HepG2 (cell line): Measurements from ENCODE around the gene LYRM1. TPM values are rescaled to one million over a fixed set of nuclear protein-coding genes. Genes with fewer than 3 reads are reported as not detected.

ENCODE experiments used
- ATAC-seq: fragments of 200-7000 bp; cut with Tn5 transposase; 3 replicates; pipeline ENCODE4 v1.9.1; 2020; ENCODE audit warnings: mild to moderate bottlenecking, moderate library complexity
- BruUV-seq: library from RNA; stranded (reverse); fragments of 400-500 nt; replicated peaks from 2 replicates; lab custom pipeline; 2021; lab: Mats Ljungman, UMichigan
- CTCF ChIA-PET: fragments of 300-600 bp; formaldehyde crosslinking; extraction: SDS; loops from one replicate; lab custom pipeline; 2021; ENCODE audit warnings: low total read pairs, inconsistent platforms, low intra/inter-chr PET ratio; lab: Yijun Ruan, JAX
- POLR2A ChIA-PET: fragments of 350-600 bp; sonication (Branson Sonifier 250); formaldehyde crosslinking; loops from one replicate; lab custom pipeline; 2020; ENCODE audit warnings: antibody characterized with exemption, inconsistent platforms; lab: Yijun Ruan, JAX
- DNase-seq: peaks from one replicate; pipeline ENCODE4 v3.0.0-alpha.2; 2015; ENCODE audit warnings: low spot score
- FAIRE-seq: peaks from 3 replicates; lab custom pipeline; 2011; peaks lifted over from hg19 to GRCh38; lab: Jason Lieb, UNC
- H2AFZ ChIP-seq: one replicate; pipeline ENCODE4 v1.6.1; 2011; ENCODE audit warnings: low read length, inconsistent platforms
- H3K27ac ChIP-seq: fragments of 300-600 bp; 3 replicates; pipeline ENCODE4 v1.8.0; 2011; ENCODE audit warnings: mixed run types, mild to moderate bottlenecking, mixed read lengths, low read length, inconsistent platforms; ENCODE audit not compliant: insufficient read depth; ENCODE audit errors: extremely low read length
- H3K27me3 ChIP-seq, 2 experiments: fragments of 200-600 bp in 1 of 2; 2 replicates in 1 of 2; 3 replicates in 1 of 2; pipeline versions ENCODE4 v1.6.0 to v1.8.0; 2011; ENCODE audit warnings: low read length in 2 of 2, mild to moderate bottlenecking in 2 of 2, moderate library complexity in 2 of 2, inconsistent platforms in 1 of 2; ENCODE audit not compliant: insufficient read depth in 2 of 2, control insufficient read depth in 1 of 2
- H3K36me3 ChIP-seq, 2 experiments: fragments of 200-600 bp in 1 of 2; replicated peaks in 1 of 2; 2 replicates in 1 of 2; 3 replicates in 1 of 2; pipeline versions ENCODE4 v1.5.1 to v1.8.0; 2011; ENCODE audit warnings: low read length in 2 of 2, inconsistent platforms in 1 of 2; ENCODE audit not compliant: insufficient read depth in 2 of 2, control insufficient read depth in 1 of 2
- H3K4me1 ChIP-seq: 2 replicates; pipeline ENCODE4 v1.5.1; 2012; ENCODE audit warnings: low read length, inconsistent platforms; ENCODE audit not compliant: insufficient read depth
- H3K4me2 ChIP-seq: 2 replicates; pipeline ENCODE4 v1.6.0; 2011; ENCODE audit warnings: low read depth, low read length, inconsistent platforms
- H3K4me3 ChIP-seq, 3 experiments: fragments of 200-600 bp in 1 of 3; sonication (generic), shearing (Covaris generic) in 1 of 3; replicated peaks in 1 of 3; 2 replicates each; pipeline ENCODE4 v1.5.1; 2011 to 2016; ENCODE audit warnings: low read length in 3 of 3, inconsistent platforms in 2 of 3, low read depth in 2 of 3, mild to moderate bottlenecking in 2 of 3, control low read depth in 1 of 3, mixed read lengths in 1 of 3; ENCODE audit not compliant: insufficient read depth in 1 of 3
- H3K79me2 ChIP-seq: one replicate; pipeline ENCODE4 v1.6.1; 2011; ENCODE audit warnings: low read length, inconsistent platforms; ENCODE audit not compliant: insufficient read depth
- H3K9ac ChIP-seq: 2 replicates; pipeline ENCODE4 v1.6.0; 2011; ENCODE audit warnings: mild to moderate bottlenecking, low read depth, low read length, inconsistent platforms; ENCODE audit not compliant: insufficient read depth
- H3K9me3 ChIP-seq: 2 replicates; pipeline ENCODE4 v1.5.1; 2012; ENCODE audit warnings: mild to moderate bottlenecking, low read length
- H4K20me1 ChIP-seq: 2 replicates; pipeline ENCODE4 v1.6.0; 2011; ENCODE audit warnings: inconsistent platforms, mild to moderate bottlenecking, low read length, moderate library complexity; ENCODE audit not compliant: insufficient read depth
- CBFB ChIP-seq: sonication (generic); formaldehyde crosslinking; IDR thresholded peaks from 2 replicates; pipeline ENCODE4 v1.4.0; 2020; ENCODE audit warnings: missing genetic modification reagents
- CERS6 ChIP-seq: sonication (generic); formaldehyde crosslinking; IDR thresholded peaks from 2 replicates; pipeline ENCODE4 v1.5.0; 2020; ENCODE audit warnings: missing genetic modification reagents
- CREB1 ChIP-seq, 2 experiments: fragments of 450-650 bp in 1 of 2; IDR thresholded peaks; 2 replicates each; pipeline ENCODE4 v1.6.1; 2016 to 2017; ENCODE audit warnings: control low read depth in 1 of 2, mild to moderate bottlenecking in 1 of 2, missing compliant biosample characterization in 1 of 2, missing genetic modification characterization in 1 of 2
- EP300 ChIP-seq, 3 experiments: sonication (generic) in 1 of 3; formaldehyde crosslinking in 1 of 3; IDR thresholded peaks; 2 replicates each; pipeline versions ENCODE4 v1.5.1 to v1.6.1; 2011 to 2020; ENCODE audit warnings: low read depth in 2 of 3, low read length in 2 of 3, borderline replicate concordance in 1 of 3, improper control_type of control experiment in 1 of 3, mild to moderate bottlenecking in 1 of 3, missing genetic modification reagents in 1 of 3, moderate library complexity in 1 of 3
- FOSL2 ChIP-seq: sonication (generic); formaldehyde crosslinking; IDR thresholded peaks from 2 replicates; pipeline ENCODE4 v1.4.0; 2020; ENCODE audit warnings: missing genetic modification reagents
- GATAD2A ChIP-seq: IDR thresholded peaks from 2 replicates; pipeline ENCODE4 v1.6.1; 2016
- MEF2D ChIP-seq: sonication (generic); formaldehyde crosslinking; IDR thresholded peaks from 2 replicates; pipeline ENCODE4 v1.5.1; 2020; ENCODE audit warnings: mild to moderate bottlenecking, missing genetic modification reagents
- MIER3 ChIP-seq: IDR thresholded peaks from 2 replicates; pipeline ENCODE4 v1.6.1; 2016; ENCODE audit warnings: missing compliant biosample characterization, borderline replicate concordance
- REPIN1 ChIP-seq: sonication (generic); formaldehyde crosslinking; IDR thresholded peaks from 2 replicates; pipeline ENCODE4 v1.8.0; 2022; ENCODE audit warnings: missing genetic modification reagents, low read depth, mild to moderate bottlenecking, borderline replicate concordance
- SAP130 ChIP-seq: IDR thresholded peaks from 2 replicates; pipeline ENCODE4 v1.6.1; 2016; ENCODE audit warnings: low read depth
- SP1 ChIP-seq, 2 experiments: fragments of 450-650 bp in 1 of 2; sonication (generic) in 1 of 2; formaldehyde crosslinking in 1 of 2; IDR thresholded peaks; 2 replicates each; pipeline versions ENCODE4 v1.4.0 to v1.6.1; 2016 to 2020; ENCODE audit warnings: missing genetic modification reagents in 1 of 2
- TMF1 ChIP-seq: sonication (generic); formaldehyde crosslinking; IDR thresholded peaks from 2 replicates; pipeline ENCODE4 v1.8.1; 2022; ENCODE audit warnings: low read depth, missing genetic modification reagents
- ZFP36L2 ChIP-seq: sonication (generic); formaldehyde crosslinking; IDR thresholded peaks from 2 replicates; pipeline ENCODE4 v1.4.0; 2020; ENCODE audit warnings: missing genetic modification reagents
- ZFP90 ChIP-seq: sonication (generic); formaldehyde crosslinking; IDR thresholded peaks from 2 replicates; pipeline ENCODE4 v1.8.0; 2022; ENCODE audit warnings: missing genetic modification reagents, mild to moderate bottlenecking, inconsistent platforms, borderline replicate concordance
- ZMYM4 ChIP-seq: sonication (generic); formaldehyde crosslinking; IDR thresholded peaks from 2 replicates; pipeline ENCODE4 v1.8.1; 2023; ENCODE audit warnings: mild to moderate bottlenecking, missing genetic modification reagents
- ZNF12 ChIP-seq: sonication (generic); formaldehyde crosslinking; IDR thresholded peaks from 2 replicates; pipeline ENCODE4 v1.5.0; 2020; ENCODE audit warnings: missing genetic modification reagents
- ZNF224 ChIP-seq: sonication (generic); formaldehyde crosslinking; IDR thresholded peaks from 2 replicates; pipeline ENCODE4 v1.5.0; 2020; ENCODE audit warnings: mild to moderate bottlenecking, missing genetic modification reagents
- ZNF580 ChIP-seq: IDR thresholded peaks from 2 replicates; pipeline ENCODE4 v1.6.1; 2016; ENCODE audit warnings: low read depth, borderline replicate concordance
- ZNF644 ChIP-seq: IDR thresholded peaks from 2 replicates; pipeline ENCODE4 v1.6.1; 2016; ENCODE audit warnings: low read depth
- ZSCAN31 ChIP-seq: sonication (generic); formaldehyde crosslinking; IDR thresholded peaks from 2 replicates; pipeline ENCODE4 v1.5.0; 2020; ENCODE audit warnings: low read depth, mild to moderate bottlenecking, missing genetic modification reagents
- whole genome bisulfite sequencing: methylation state at CpG from one replicate; pipeline ENCODE4 v1.1.6; 2017; ENCODE audit warnings: low lambda C conversion rate; 5-methylcytosine and 5-hydroxymethylcytosine counted together
- in situ Hi-C: cut with HindIII; loops from 2 replicates; pipeline ENCODE4 v1.10.0; 2017; ENCODE audit warnings: low pct_unique_long_range_greater_than_20kb; ENCODE audit not compliant: extremely low pct_ligation_motif_present
- intact Hi-C: fragments of 100-400 bp; cut with micrococcal nuclease; formaldehyde crosslinking; loops from one replicate; pipeline ENCODE4 v1.10.0; 2022; ENCODE audit not compliant: unreplicated experiment
- polyA plus RNA-seq, 8 experiments: library from polyadenylated mRNA; depleted of rRNA in 3 of 8; stranded (reverse) in 7 of 8; unstranded in 1 of 8; fragments of >200 nt; fragmentation: Illumina TruSeq in 4 of 8; extraction: Trizol in 4 of 8; gene quantifications; 2 replicates each; pipeline versions ENCODE4 v1.2.1 to v1.2.3, GENCODE V29; 2011 to 2016; ENCODE audit warnings: low read depth in 4 of 8, missing spikeins in 1 of 8, mixed read lengths in 1 of 8; ENCODE audit not compliant: insufficient read depth in 1 of 8
- total RNA-seq, 5 experiments: library from RNA; depleted of rRNA; stranded (reverse); fragments of >200 nt; fragmentation: Illumina TruSeq; extraction: Trizol; gene quantifications; 2 replicates each; pipeline ENCODE4 v1.2.3, GENCODE V29; 2016; ENCODE audit warnings: low read depth in 1 of 5
- TF ChIP-seq, protein P1 (sequence below): IDR thresholded peaks from 2 replicates; pipeline ENCODE4 v1.6.1; 2016; ENCODE audit warnings: low read depth
- TF ChIP-seq, protein P2 (sequence below): IDR thresholded peaks from 2 replicates; pipeline ENCODE4 v1.6.1; 2016; ENCODE audit warnings: missing compliant biosample characterization, missing genetic modification reagents, borderline replicate concordance

Gene LYRM1
- total and polyA plus RNA-seq, 2 of the 13 experiments (the other 11 are each of a cell fraction or from before 2014, with no cell fraction given), result 59.2 to 82.6 TPM

GRCh38 chr16:20884240-20884556 is 16.4 kb upstream of the LYRM1 start:
- Histone ChIP-seq H3K27me3 (no peaks in the 10 kb centered on the region), H4K20me1 (0 out of 2 replicates have a peak, but pooled peaks cover 8% of the 10 kb centered on the region), H3K36me3 (no peaks in the 10 kb centered on the region), H3K9me3 (no peaks in the 10 kb centered on the region), H3K4me3 (no peak overlapping the region), H3K79me2 (peaks cover 81% of the 10 kb centered on the region), H3K27ac (no peak overlapping the region), H3K4me1 (peaks cover 78% of the 10 kb centered on the region), H3K9ac (no peak overlapping the region), H3K4me2 (no peak overlapping the region), H2AFZ (no peak overlapping the region)
- POLR2A ChIA-PET, result interaction anchor here (1.4 kb wide), 2 partner anchors 10 to 15 kb away, joined by 10 to 12 read pairs; partner anchors contain the start of genes DCUN1D3 and LYRM1
- peak; percentile 71 for ATAC-seq
- in situ Hi-C loops, result no loop called here
- no TSS peak for BruUV-seq
- intact Hi-C loops, result no loop called here
- peak; percentile 62 for FAIRE-seq
- 16% methylated on average over 1 of the region's 1 CpG for WGBS
- CTCF ChIA-PET, result no interaction called here
- peak; percentile 56 for DNase-seq
- TF ChIP-seq REPIN1 (CRISPR knock-in tag) (no peak), ZSCAN31 (CRISPR knock-in tag) (no peak), CREB1 (IDR thresholded peaks at IDR 0.05) (no peak), CREB1 (CRISPR knock-in tag; IDR thresholded peaks at IDR 0.05) (peak; percentile 39; the same call in 1 of the 2 replicates), ZNF224 (CRISPR knock-in tag) (no peak), MIER3 (CRISPR knock-in tag) (0 out of 2 replicates have a peak, but pooled peaks have one; percentile 16), ZNF12 (CRISPR knock-in tag) (0 out of 2 replicates have a peak, but pooled peaks have one; percentile 42), ZFP36L2 (CRISPR knock-in tag) (no peak), FOSL2 (CRISPR knock-in tag) (0 out of 2 replicates have a peak, but pooled peaks have one; percentile 31), MEF2D (no peak), GATAD2A (CRISPR knock-in tag) (peak; percentile 48; the same call in 1 of the 2 replicates), TMF1 (CRISPR knock-in tag) (no peak), EP300 (IDR thresholded peaks at IDR 0.05; ENCODE audit: low read depth in 2 of 2, low read length in 2 of 2) (no peak), EP300 (CRISPR knock-in tag; IDR thresholded peaks at IDR 0.05; ENCODE audit: borderline replicate concordance) (0 out of 2 replicates have a peak, but pooled peaks have one; percentile 4), SAP130 (CRISPR knock-in tag) (0 out of 2 replicates have a peak, but pooled peaks have one; percentile 13), ZMYM4 (CRISPR knock-in tag) (0 out of 2 replicates have a peak, but pooled peaks have one; percentile 20), ZFP90 (CRISPR knock-in tag) (no peak), SP1 (IDR thresholded peaks at IDR 0.05) (no peak), SP1 (CRISPR knock-in tag; IDR thresholded peaks at IDR 0.05) (0 out of 2 replicates have a peak, but pooled peaks have one; percentile 11), CERS6 (CRISPR knock-in tag) (no peak), ZNF644 (CRISPR knock-in tag) (peak; percentile 77; the same call in 1 of the 2 replicates), CBFB (CRISPR knock-in tag) (no peak), ZNF580 (CRISPR knock-in tag) (no peak)
- TF ChIP-seq, protein P1, sequence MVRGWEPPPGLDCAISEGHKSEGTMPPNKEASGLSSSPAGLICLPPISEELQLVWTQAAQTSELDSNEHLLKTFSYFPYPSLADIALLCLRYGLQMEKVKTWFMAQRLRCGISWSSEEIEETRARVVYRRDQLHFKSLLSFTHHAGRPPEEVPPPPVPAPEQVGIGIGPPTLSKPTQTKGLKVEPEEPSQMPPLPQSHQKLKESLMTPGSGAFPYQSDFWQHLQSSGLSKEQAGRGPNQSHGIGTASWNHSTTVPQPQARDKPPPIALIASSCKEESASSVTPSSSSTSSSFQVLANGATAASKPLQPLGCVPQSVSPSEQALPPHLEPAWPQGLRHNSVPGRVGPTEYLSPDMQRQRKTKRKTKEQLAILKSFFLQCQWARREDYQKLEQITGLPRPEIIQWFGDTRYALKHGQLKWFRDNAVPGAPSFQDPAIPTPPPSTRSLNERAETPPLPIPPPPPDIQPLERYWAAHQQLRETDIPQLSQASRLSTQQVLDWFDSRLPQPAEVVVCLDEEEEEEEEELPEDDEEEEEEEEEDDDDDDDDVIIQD (CRISPR knock-in tag), result peak; percentile 68; the same call in 1 of the 2 replicates
- TF ChIP-seq, protein P2, sequence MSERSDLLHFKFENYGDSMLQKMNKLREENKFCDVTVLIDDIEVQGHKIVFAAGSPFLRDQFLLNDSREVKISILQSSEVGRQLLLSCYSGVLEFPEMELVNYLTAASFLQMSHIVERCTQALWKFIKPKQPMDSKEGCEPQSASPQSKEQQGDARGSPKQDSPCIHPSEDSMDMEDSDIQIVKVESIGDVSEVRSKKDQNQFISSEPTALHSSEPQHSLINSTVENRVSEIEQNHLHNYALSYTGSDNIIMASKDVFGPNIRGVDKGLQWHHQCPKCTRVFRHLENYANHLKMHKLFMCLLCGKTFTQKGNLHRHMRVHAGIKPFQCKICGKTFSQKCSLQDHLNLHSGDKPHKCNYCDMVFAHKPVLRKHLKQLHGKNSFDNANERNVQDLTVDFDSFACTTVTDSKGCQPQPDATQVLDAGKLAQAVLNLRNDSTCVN (CRISPR knock-in tag), result peak; percentile 50; the same call in 1 of the 2 replicates
